ENCODE results near the gene PDZD8.

The PDZD8 gene

GRCh38 chr10:117375360-117376178 lies at the start of gene PDZD8:
PDZD8 (minus strand) TSS chr10:117375440; CDS start chr10:117375227, 213 bp downstream.
- Histone ChIP-seq H3K4me3 (peak within 1 kb of the TSS; percentile 82), H3K4me2 (peak within 1 kb of the TSS; percentile 94), H3K36me3 (peaks cover 3% of the 10 kb centered on the region; the same call in 1 of the 2 replicates), H3K27me3 (no peaks in the 10 kb centered on the region), H3K9ac (peak within 1 kb of the TSS; percentile 92), H4K20me1 (peaks cover 42% of the 10 kb centered on the region), H3K4me1 (peaks cover 37% of the 10 kb centered on the region), H3K27ac (peak within 1 kb of the TSS; percentile 92), H3K9me3 (no peaks in the 10 kb centered on the region)
- TF ChIP-seq Cebpa-rat (IDR thresholded peaks at IDR 0.05) = no peak

GRCh38 chr10:117424171-117424570 lies 48.9 kb upstream of the PDZD8 start:
- no peaks in the 10 kb centered on the region for H3K36me3 ChIP-seq
- H3K27me3 ChIP-seq = no peaks in the 10 kb centered on the region
- TF ChIP-seq Cebpa-rat (IDR thresholded peaks at IDR 0.05) = no peak
- H3K4me2 ChIP-seq = no peak overlapping the region
- no peaks in the 10 kb centered on the region for H4K20me1 ChIP-seq
- no peak overlapping the region for H3K4me3 ChIP-seq
- H3K9me3 ChIP-seq = no peaks in the 10 kb centered on the region
- no peaks in the 10 kb centered on the region for H3K4me1 ChIP-seq
- H3K27ac ChIP-seq = no peak overlapping the region
- no peak overlapping the region for H3K9ac ChIP-seq

GRCh38 chr10:117421985-117422384 lies 46.7 kb upstream of the PDZD8 start:
- H3K4me1 ChIP-seq = no peaks in the 10 kb centered on the region
- H3K9me3 ChIP-seq = no peaks in the 10 kb centered on the region
- no peak overlapping the region for H3K9ac ChIP-seq
- H3K27me3 ChIP-seq = no peaks in the 10 kb centered on the region
- no peak overlapping the region for H3K4me3 ChIP-seq
- H4K20me1 ChIP-seq = no peaks in the 10 kb centered on the region
- no peak overlapping the region for H3K4me2 ChIP-seq
- no peak overlapping the region for H3K27ac ChIP-seq
- H3K36me3 ChIP-seq = no peaks in the 10 kb centered on the region
- TF ChIP-seq Cebpa-rat (IDR thresholded peaks at IDR 0.05) = no peak

- no peak for TF ChIP-seq Cebpa-rat (IDR thresholded peaks at IDR 0.05)
- Histone ChIP-seq H3K9me3 (no peaks in the 10 kb centered on the region), H3K27me3 (no peaks in the 10 kb centered on the region), H3K9ac (no peak overlapping the region), H3K27ac (no peak overlapping the region), H3K36me3 (no peaks in the 10 kb centered on the region), H3K4me2 (no peak overlapping the region), H4K20me1 (no peaks in the 10 kb centered on the region), H3K4me3 (no peak overlapping the region), H3K4me1 (no peaks in the 10 kb centered on the region)
Observed at GRCh38 chr10:117420768-117421167, 45.5 kb upstream of the PDZD8 start.

GRCh38 chr10:117419921-117420320 lies 44.7 kb upstream of the PDZD8 start:
- Histone ChIP-seq H3K9me3 (no peaks in the 10 kb centered on the region), H3K36me3 (no peaks in the 10 kb centered on the region), H3K4me3 (no peak overlapping the region), H3K9ac (no peak overlapping the region), H4K20me1 (no peaks in the 10 kb centered on the region), H3K27me3 (no peaks in the 10 kb centered on the region), H3K4me1 (no peaks in the 10 kb centered on the region), H3K4me2 (no peak overlapping the region), H3K27ac (no peak overlapping the region)
- TF ChIP-seq Cebpa-rat (IDR thresholded peaks at IDR 0.05) = no peak

- no peaks in the 10 kb centered on the region for H3K9me3 ChIP-seq
- no peaks in the 10 kb centered on the region for H3K36me3 ChIP-seq
Observed at GRCh38 chr10:117419159-117419558, 43.9 kb upstream of the PDZD8 start.

GRCh38 chr10:117418121-117418520 lies 42.9 kb upstream of the PDZD8 start:
- no peaks in the 10 kb centered on the region for H3K27me3 ChIP-seq
- H3K27ac ChIP-seq = no peak overlapping the region
- H3K4me1 ChIP-seq = no peaks in the 10 kb centered on the region
- no peak overlapping the region for H3K4me3 ChIP-seq
- H3K36me3 ChIP-seq = no peaks in the 10 kb centered on the region
- no peak overlapping the region for H3K4me2 ChIP-seq
- H3K9ac ChIP-seq = no peak overlapping the region
- H3K9me3 ChIP-seq = no peaks in the 10 kb centered on the region
- TF ChIP-seq Cebpa-rat (IDR thresholded peaks at IDR 0.05) = no peak
- H4K20me1 ChIP-seq = no peaks in the 10 kb centered on the region

More at GRCh38 chr10:117419159-117419558, 43.9 kb upstream of the PDZD8 start:
- Histone ChIP-seq H3K4me1 (no peaks in the 10 kb centered on the region), H3K9ac (no peak overlapping the region), H3K27me3 (no peaks in the 10 kb centered on the region), H3K4me2 (no peak overlapping the region), H4K20me1 (no peaks in the 10 kb centered on the region), H3K4me3 (no peak overlapping the region), H3K27ac (no peak overlapping the region)
- no peak for TF ChIP-seq Cebpa-rat (IDR thresholded peaks at IDR 0.05)

- no peaks in the 10 kb centered on the region for H3K4me1 ChIP-seq
Observed at GRCh38 chr10:117417196-117417595, 42.0 kb upstream of the PDZD8 start.

GRCh38 chr10:117413928-117414618 lies 38.8 kb upstream of the PDZD8 start:
- Histone ChIP-seq H3K36me3 (no peaks in the 10 kb centered on the region), H3K27ac (no peak overlapping the region), H3K4me1 (peaks cover 9% of the 10 kb centered on the region), H3K4me2 (no peak overlapping the region), H3K9ac (no peak overlapping the region), H4K20me1 (no peaks in the 10 kb centered on the region), H3K27me3 (no peaks in the 10 kb centered on the region), H3K4me3 (no peak overlapping the region), H3K9me3 (no peaks in the 10 kb centered on the region)
- no peak for TF ChIP-seq Cebpa-rat (IDR thresholded peaks at IDR 0.05)

More at GRCh38 chr10:117417196-117417595, 42.0 kb upstream of the PDZD8 start:
- no peaks in the 10 kb centered on the region for H4K20me1 ChIP-seq
- H3K27ac ChIP-seq = no peak overlapping the region
- H3K9ac ChIP-seq = no peak overlapping the region
- H3K4me2 ChIP-seq = no peak overlapping the region
- H3K36me3 ChIP-seq = no peaks in the 10 kb centered on the region
- no peak for TF ChIP-seq Cebpa-rat (IDR thresholded peaks at IDR 0.05)
- H3K27me3 ChIP-seq = no peaks in the 10 kb centered on the region
- no peaks in the 10 kb centered on the region for H3K9me3 ChIP-seq
- H3K4me3 ChIP-seq = no peak overlapping the region

GRCh38 chr10:117412469-117413010 lies 37.3 kb upstream of the PDZD8 start:
- no peak overlapping the region for H3K27ac ChIP-seq
- H3K4me2 ChIP-seq = no peak overlapping the region
- no peaks in the 10 kb centered on the region for H3K27me3 ChIP-seq
- H3K4me1 ChIP-seq = peaks cover 17% of the 10 kb centered on the region
- H4K20me1 ChIP-seq = no peaks in the 10 kb centered on the region
- H3K9me3 ChIP-seq = no peaks in the 10 kb centered on the region
- H3K36me3 ChIP-seq = no peaks in the 10 kb centered on the region
- H3K4me3 ChIP-seq = no peak overlapping the region
- no peak for TF ChIP-seq Cebpa-rat (IDR thresholded peaks at IDR 0.05)
- H3K9ac ChIP-seq = no peak overlapping the region

Data from BLaER1 (cell line).